ENCODE results near the gene CYSRT1. TPM values are rescaled to one million over a fixed set of nuclear protein-coding genes. Genes with fewer than 3 reads are reported as not detected.
A peak's percentile ranks its signal among the peaks of the same experiment; 100 is the strongest.
"Not testable (repeated sequence)": the region's sequence is repeated elsewhere in the genome, so short reads cannot be mapped to it uniquely, and the experiment has no call there.

Gene CYSRT1
- polyA plus RNA-seq, 12 donors, result 0.91 to 3.2 (median 2.1) TPM; not detected in 2

DNA sequence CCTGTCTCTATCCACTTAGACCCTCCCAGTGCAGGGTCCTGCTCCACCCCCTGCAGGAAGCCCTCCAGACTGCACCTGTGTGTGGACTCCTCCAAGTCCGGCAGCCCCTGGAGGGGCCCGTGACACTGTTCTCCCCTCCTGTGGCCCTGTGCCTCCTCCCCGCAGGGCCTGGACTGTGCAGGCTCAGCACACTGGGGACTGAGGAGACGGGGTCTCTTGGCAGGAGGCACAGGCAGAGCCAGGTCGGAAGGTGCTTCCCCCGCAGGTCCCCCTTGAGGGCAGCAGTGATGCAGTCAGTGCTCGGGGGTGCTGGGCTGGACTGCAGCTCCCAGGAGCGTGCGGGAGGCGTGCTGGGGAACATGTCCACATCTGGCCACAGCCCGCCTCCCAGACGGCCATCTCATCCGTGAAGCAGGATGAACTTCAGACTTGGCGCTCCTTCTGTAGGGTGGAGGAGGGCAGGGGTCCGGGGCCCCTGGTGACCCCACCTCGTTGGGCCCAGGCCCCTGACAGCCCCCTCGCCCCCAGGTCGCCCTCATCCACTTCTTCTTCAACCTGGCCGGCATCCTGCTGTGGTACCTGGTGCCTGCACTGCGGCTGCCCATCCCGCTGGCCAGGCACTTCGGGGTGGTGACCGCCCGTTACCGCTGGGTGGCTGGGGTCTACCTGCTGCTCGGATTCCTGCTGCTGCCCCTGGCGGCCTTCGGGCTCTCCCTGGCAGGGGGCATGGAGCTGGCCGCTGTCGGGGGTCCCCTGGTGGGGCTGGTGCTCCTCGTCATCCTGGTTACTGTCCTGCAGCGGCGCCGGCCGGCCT, 10.7 kb downstream of the CYSRT1 start:
- DNase-seq, result no peak

DNA sequence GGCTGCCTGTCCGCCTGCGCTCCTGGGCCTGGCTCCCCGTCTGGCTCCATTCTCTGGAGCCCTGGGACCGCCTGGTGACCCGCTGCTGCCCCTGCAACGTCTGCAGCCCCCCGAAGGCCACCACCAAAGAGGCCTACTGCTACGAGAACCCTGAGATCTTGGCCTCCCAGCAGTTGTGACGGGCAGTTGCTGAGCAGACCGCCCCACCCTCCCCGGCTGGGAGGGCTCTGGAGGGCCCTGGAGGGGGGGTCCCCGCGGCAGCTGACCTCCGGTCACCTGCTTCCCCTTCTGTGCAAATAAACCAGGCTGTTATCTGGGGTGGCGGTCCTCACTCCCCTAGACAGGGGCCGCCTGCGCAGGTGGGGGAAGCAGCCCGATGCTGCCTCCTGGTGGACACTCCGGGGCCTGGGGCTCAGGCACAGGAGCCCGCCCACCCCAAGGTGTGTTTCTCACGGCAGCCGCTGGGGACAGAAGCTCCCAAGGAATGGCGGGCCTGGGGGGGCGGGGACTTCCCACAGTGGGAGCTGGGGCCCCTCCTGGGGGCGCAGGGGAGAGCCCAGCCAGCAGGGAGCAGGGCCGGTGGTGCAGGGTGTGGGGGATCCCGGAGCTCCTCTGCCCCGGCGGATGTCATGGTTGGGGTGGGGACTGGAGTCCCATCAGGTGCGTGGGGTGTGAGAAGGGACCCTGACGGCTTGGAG, 11.4 kb downstream of the CYSRT1 start:
- DNase-seq, result peak; percentile 72

DNA sequence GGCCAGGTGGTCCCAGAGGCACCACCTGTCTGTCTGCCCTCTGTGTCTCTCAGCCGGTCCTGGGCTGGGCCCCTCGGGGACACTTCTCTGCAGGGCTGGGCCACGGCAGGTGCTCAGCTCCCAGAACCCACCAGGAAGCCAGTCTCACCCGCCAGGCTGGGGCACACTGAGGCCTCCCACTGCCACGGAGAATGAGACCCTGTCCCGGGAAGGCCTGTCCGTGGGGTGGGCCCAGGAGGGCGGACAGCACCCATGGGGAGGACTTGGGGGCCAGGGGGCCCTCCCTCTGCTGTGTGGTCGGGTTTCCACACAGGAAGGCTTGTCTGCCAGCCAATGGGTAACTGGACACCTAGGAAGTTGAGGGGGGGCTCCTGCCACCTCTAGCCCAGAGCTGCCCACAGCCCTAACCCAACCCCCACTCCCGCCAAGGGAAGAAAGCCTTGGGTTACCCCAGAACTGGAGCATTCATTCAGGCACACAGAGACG, 12.0 kb downstream of the CYSRT1 start:
- no peak for DNase-seq

DNA sequence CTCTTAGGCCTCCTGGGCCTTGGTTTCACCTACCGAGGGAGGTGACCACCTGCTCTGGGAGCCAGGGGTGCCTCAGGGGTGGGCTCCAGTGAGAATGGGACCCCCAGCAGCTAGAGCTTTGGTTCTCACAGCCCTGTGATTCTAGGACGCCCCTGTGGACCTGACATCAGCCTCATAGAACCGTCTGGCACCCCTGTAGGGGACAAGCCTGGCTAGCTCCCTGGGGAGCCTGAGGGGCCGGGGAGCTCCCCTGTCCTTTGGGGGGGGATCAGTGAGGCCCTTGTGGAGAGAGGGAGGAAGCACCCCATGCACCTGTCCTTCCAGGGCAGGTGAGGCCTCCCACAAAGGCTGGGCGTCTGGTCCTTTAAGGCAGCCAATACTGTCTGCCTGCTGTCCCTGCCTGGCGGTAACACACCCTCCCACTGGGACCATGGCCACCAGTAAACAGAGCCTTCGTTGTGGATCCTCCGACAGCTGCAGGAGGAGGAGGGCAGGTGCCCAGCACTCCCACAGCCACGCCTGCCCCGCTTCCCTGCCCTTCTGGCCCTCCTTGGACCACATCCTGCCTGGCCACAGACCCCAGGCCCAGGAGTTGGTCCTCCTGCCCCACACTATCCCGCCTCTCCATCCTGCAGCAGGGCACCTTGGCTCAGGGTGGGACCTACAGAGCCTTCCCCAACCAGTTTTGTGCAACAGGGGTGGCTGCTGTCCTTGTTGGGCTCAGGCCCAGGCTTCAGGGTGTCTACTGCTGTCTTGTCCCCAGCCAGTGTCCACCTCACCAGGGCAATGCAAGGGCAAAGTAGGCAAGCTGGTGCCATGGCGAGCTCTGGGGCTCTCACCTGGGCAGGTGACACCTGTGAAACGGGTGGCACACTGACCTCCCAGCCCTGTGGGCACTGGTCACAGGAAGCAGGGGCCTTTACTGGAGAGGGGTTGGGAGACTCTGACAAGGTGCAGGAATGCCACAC, 13.1 kb downstream of the CYSRT1 start:
- no peak for DNase-seq

DNA sequence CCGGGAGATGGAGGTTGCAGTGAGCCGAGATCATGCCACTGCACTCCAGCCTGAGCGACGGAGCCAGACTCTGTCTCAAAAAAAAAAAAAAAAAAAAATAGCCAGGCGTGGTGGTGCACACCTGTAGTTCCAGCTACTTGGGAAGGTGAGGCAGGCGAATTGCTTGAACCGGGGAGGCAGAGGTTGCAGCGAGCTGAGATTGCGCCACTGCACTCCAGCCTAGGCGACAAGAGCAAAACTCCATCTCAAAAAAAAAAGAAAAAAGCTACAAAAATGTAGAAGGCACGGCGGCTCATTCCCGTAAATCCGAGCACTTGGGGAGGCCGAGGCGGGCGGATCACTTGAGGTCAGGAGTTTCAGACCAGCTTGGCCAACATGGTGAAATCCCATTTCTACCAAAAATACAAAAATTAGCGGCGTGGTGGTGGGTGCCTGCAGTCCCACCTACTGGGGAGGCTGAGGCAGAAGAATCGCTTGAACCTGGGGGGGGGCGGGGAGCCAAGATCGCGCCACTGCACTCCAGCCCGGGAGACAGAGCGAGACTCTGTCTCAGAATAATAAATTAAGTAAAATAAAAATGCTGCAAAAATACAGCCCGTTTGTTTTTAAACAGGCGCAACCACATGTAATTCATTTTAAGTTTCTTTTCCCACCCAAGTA, 14.7 kb downstream of the CYSRT1 start:
- DNase-seq, result not testable (repeated sequence)

DNA sequence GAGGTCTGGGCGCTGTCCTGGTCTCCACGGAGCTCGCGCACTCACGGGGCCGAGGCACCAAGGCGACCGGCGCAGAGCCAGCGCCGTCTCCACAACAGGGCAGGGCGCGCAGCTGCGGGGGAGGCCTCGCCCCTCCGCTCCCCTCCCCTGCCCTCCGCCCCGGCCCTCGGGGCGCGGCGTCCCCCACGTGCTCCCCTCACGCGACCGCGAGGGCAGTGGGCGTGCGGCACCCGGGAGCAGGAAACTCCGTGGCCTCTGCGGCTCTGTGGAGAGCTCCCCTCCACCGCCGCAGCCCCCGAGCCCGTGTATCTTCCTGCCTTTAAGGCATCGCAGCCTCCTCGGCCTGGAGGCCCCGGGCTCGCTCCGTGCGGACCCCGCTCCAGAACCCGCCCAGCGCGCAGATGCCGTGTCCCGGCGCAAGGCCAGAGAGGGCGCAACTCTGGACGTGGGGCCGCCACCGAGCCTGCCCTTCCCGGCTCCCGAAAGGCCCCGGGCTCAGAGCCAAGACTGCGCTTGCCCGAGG, 15.4 kb downstream of the CYSRT1 start:
- DNase-seq, result peak; percentile 75

DNA sequence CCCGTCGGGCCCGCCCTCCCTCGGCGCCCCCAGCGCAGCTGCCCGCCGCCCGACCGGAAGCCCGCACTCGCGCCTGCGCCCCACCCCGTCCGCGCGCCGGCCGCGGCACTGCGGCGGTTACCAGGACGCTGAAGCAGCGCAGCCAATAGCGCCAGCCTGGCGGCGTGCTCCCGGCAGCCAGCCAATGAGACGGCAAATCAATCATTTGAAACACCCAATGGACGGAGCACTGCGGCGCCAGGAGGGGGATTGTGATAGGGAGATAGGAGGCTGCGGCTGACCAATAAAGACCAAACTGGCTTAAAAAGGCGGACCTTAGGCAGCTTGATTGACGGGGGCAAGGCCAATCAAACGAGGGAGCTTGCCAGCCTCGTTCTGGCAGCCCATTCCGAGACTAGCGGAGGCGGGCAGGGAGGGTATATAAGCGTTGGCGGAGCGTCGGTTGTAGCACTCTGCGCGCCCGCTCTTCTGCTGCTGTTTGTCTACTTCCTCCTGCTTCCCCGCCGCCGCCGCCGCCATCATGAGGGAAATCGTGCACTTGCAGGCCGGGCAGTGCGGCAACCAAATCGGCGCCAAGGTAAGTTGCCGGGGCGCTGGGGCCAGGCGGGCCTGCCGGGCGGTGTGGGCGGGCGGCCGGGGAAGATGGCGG, 16.0 kb downstream of the CYSRT1 start, which contains the start of gene TUBB4B:
TUBB4B (plus strand) TSS at position 447 of the 649 bp plus-strand sequence; CDS start at position 521, 74 bp downstream.
- DNase-seq, result peak; percentile 100

DNA sequence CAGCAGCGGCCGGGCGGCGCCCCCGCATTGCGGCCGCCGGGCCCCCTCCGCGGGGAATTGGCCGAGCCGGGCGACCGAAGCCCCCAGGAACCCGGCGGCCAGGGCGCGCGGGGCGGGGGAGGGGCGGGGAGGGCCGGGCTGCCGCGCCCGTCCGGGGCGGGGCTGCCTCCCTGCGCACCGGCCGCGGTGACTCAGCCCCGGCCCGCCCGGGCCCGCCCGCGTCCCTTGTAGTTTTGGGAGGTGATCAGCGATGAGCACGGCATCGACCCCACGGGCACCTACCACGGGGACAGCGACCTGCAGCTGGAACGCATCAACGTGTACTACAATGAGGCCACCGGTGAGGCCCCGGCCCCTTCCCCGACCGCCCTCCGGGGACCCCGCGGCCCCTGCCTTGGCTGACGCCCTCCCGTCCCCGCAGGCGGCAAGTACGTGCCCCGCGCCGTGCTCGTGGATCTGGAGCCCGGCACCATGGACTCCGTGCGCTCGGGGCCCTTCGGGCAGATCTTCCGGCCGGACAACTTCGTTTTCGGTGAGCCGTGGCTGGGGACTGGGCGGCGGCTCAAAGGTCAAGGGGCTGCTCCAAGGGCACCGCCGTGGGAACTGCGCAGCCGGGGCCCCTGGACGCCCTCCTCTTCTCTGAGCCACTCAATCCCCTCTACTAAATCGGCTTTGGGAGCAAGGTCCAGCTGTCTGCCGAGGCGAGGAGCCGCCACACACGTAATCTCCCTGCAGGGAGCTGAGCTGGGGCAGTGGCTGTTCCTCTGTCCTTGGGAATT, 16.7 kb downstream of the CYSRT1 start:
- no peak for DNase-seq

DNA sequence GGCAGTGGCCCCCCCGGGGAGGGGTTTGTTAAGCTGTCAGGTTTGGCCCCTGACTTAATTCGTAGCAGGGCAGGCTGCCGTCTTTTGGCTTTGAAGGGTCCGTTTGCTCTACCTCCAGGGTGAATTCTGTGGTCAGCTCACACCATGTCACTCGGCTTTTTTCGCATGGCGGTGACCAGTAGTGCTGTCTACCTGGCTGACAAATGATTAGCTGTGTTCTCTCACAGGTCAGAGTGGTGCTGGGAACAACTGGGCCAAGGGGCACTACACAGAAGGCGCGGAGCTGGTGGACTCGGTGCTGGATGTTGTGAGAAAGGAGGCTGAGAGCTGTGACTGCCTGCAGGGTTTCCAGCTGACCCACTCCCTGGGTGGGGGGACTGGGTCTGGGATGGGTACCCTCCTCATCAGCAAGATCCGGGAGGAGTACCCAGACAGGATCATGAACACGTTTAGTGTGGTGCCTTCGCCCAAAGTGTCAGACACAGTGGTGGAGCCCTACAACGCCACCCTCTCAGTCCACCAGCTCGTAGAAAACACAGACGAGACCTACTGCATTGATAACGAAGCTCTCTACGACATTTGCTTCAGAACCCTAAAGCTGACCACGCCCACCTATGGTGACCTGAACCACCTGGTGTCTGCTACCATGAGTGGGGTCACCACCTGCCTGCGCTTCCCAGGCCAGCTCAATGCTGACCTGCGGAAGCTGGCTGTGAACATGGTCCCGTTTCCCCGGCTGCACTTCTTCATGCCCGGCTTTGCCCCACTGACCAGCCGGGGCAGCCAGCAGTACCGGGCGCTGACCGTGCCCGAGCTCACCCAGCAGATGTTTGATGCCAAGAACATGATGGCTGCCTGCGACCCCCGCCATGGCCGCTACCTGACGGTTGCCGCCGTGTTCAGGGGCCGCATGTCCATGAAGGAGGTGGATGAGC, 17.6 kb downstream of the CYSRT1 start:
- DNase-seq, result no peak

DNA sequence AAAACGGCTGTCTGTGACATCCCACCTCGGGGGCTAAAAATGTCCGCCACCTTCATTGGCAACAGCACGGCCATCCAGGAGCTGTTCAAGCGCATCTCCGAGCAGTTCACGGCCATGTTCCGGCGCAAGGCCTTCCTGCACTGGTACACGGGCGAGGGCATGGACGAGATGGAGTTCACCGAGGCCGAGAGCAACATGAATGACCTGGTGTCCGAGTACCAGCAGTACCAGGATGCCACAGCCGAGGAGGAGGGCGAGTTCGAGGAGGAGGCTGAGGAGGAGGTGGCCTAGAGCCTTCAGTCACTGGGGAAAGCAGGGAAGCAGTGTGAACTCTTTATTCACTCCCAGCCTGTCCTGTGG, 18.3 kb downstream of the CYSRT1 start:
- not testable (repeated sequence) for DNase-seq

DNA sequence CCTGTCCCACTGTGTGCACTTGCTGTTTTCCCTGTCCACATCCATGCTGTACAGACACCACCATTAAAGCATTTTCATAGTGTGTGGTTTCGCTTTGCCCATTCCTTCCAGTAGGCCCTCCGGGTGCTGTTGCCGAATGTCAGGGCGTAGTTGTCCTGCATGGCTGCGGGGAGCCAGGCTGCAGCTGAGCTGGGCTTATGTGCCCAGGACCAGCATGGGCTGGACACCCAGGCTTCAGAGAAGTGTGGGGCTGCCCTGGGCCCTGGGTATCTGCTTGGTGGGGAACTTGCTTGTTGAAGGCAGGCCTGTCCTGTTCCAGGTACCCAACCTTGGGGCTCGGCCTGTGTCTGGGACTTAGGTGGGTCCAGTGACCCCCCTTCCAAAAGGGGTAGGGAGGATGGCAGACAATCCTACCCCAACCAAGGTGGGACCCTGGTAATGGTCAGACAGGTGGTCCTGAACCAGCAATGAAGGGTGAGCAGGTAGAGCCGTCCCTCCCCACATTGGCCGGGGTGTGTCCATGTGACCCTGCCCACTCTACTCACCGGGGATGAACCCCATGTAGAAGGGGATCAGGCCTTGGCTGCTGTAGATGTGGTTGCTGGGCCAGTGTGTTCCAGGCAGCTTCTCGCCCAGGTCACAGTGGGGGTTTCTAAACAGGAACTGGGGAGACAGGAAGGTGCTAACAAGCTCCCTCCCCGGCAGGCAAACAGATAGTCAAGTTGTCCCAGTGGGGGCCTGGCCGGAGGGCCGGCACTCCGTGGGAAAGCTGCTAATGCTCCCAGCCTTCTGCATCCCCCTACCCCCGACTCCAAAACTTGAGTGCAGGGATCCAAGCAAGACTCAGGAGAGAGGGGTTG, 18.9 kb downstream of the CYSRT1 start:
- DNase-seq, result no peak

DNA sequence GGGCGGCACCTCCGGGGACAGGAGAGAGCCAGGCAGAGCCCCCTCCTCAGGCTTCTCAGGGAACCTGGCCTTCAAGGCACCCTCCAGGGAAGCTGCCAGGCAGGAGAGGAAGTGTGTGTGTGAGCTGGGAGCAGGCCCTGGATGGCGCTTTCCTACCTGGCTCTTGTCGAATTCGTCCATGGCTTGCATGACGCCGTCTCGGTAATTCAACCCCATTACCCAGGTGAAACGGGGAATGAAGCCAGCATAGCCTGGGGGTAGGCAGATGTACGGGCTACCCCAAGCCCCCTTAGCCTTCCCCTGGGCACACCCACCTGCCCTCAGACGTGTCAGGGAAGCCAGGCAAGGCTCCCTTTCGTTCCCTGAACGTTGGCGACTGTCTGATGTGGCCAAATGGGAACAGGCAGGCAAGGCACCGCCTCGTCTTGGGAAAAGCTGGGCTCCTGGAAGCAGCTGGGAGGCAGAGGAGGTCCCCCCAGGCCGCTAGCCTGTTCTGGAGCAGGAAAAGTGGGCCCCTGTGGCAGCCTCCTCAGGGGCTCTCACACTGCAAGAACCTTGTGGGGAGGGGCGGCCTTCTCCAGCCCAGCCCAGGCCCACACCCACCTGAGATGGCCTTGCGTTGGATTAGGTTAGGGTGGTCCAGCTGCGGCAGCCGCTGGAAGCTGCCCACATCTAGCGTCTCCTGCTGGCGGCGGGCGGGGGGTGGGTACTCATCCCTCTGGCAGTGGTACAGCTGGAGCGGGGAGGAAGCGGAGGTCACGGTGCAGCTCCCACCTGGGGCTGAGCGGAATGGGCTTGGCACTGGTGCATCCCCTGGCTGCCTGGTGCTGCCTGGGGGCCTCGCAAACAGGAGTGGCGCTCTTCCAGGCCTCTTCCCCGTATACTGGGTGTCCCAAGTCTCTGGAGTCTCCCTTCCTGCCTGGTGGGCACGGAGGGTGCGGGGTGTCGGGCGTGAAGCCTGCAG, 19.8 kb downstream of the CYSRT1 start:
- DNase-seq, result no peak

DNA sequence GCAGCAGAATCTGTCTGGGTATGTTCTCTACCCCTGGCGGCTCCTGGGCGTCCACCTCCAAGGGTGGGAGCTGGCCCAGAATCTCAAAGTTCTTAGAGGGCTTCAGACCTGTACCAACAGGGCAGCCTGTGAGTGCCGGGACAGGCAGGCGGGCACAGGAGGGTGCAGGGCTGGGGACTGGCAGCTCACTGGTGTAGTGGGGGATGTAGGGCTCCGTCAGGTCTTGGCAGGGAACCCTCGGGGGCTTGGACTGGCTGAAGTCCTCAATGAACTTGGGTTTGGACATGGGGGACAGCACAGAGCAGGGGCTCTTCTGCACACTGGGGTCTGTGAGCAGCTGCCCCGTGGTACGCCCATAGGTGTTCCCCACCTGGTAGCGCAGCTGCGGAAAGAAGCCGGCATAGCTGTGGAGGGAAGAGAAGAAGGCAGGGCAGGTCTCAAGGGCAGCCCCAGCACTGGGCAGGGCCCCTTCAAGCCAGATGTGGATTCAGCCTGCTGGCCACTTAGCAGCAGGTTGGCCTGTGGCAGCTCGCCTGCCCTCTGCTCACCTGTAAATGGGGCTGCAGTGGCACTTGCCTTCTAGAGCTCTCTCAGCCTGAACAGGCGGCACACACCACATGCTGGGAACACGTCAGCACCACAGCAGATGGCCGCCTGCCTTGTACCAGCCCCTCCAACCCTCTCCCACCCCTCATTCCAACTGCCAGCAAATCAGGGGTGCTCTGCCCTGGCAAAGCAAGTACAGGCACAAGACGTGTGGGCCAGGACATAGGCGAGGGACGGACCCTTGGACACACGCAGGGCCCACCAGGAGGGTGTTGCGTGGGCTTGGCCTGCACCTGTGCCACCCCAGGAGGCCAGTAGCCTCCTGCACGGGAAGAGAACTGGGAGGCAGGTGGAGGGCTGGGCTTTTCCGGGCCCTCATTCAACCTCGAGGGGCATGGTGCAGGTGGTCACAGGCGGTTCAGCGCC, 20.8 kb downstream of the CYSRT1 start:
- DNase-seq, result no peak

DNA sequence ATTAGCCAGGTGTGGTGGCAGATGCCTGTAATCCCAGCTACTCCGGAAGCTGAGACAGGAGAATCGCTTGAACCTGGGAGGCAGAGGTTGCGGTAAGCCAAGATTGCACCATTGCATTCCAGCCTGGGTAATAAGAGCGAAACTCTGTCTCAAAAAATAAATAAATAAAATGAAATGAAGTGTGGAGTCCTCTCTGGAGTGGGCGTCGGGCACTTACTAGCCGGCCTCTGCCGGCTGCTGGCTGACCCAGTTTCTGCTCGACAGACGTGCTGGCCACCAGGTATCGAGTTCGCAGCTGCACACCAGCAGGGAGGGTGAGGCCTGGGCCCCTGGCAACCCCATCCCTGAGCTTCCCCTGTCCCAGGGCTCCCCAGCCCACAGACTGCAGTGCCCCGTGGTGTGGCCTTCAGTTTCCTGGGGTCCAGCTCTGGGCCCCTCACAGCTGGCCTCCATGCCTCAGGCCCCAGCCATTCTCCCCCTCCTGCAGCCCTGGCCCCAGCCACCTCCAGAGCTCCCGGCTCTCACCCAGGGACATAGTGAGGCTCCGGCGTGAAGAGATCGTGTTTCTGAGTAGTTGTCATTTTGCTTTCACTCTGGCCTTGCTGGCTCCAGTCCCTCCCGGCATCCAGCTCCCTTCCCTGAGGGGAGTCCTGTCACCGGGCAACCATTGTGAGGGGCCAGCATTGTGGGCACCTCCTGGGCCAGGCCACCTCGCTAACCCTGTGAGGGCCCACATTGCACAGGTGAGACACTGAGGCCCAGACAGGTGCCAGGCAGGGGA, 22.4 kb downstream of the CYSRT1 start:
- DNase-seq, result no peak

All from muscle of arm (tissue), 12 donors.